GM21717 (cell line): ENCODE data around the gene DBNL.
A peak's percentile ranks its signal among the peaks of the same experiment; 100 is the strongest.

Experiments
- ATAC-seq: cut with Tn5 transposase; IDR thresholded peaks from one replicate; pipeline ENCODE4 v1.9.1; 2021; ENCODE audit warnings: mild to moderate bottlenecking, moderate library complexity; ENCODE audit not compliant: unreplicated experiment

The DBNL gene

DNA sequence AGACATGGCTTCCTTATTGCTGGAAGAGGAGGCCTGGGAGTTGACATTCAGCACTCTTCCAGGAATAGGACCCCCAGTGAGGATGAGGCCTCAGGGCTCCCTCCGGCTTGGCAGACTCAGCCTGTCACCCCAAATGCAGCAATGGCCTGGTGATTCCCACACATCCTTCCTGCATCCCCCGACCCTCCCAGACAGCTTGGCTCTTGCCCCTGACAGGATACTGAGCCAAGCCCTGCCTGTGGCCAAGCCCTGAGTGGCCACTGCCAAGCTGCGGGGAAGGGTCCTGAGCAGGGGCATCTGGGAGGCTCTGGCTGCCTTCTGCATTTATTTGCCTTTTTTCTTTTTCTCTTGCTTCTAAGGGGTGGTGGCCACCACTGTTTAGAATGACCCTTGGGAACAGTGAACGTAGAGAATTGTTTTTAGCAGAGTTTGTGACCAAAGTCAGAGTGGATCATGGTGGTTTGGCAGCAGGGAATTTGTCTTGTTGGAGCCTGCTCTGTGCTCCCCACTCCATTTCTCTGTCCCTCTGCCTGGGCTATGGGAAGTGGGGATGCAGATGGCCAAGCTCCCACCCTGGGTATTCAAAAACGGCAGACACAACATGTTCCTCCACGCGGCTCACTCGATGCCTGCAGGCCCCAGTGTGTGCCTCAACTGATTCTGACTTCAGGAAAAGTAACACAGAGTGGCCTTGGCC, 16.6 kb downstream of the DBNL start:
- ATAC-seq = no peak

DNA sequence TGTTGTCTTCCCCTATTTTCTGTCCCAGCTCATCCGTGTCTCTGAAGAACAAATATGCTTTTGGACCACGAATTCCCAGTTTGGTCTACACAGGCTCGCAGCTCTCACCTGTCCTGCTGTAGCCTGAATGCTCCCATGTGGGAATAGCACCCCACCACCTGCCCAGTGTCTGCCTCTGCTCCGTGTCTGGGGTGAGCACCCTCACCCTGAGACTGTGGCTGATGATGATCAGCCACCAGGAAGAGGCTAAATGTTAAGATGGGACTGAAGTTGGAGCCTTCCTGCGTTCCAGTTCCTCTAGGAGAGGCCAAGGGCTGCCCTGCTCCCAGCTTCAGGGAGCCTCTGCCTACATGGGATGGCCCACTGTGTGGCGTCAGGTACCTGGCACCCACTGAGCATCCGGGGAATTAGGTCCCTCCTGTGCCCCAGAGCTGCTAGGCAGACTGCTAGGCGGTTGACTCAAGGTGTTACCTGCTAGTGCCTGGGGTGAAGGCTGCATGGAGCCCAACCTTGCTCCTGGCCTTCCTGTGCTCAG, 17.2 kb downstream of the DBNL start:
- ATAC-seq = no peak

DNA sequence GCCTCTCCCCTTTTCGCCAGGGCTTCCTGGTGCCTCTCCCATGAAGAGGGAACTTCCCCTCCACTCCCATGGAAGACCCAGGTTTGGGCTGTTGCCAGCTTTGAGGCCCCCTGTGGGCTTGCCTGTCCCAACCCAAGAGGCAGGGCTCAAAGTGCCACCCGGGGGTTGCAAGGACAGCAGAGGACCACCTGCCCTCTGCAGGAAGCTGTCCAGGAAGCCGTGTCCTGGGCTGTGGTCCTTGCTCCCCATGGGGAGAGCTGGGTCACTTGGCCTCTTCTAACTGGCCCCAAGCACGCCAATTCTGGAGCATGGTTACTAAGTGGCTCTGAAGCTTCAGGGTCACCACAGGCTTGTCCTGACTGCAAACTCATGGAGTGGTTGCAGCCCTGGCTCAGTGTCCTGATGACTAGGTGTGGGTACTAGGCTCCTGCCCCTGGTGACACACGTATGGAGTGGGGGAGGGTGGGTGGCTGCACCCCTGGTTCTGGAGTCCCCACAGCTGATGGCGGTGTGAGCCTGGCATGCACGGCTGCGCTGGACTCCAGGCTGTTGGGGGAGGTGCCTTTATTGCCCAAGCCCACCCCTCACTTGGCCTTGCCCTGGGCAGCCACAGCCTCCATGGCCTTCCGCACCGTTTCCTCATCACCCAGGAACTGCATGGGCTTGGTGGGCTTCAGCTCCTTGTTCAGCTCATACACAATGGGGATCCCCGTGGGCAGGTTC, 17.8 kb downstream of the DBNL start:
- ATAC-seq = no peak

DNA sequence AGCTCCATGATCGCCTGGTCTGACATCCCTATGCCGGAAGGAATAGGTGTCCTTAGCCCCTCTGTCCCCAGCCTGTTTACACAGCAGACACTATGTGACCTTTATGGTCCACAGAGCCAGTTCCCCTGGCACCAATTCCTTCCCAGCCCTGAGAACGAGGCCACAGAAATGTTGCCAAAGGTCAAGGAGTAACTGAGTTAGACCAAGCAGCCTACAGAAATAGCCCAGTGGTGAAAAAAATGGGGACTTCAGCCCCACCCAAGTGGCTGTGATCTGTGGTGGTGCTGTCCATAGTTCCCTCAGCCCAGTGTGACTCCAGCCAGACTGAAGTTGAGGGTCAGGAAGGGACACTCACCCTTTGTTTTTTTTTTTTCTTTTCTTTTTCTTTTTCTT, 18.4 kb downstream of the DBNL start:
- ATAC-seq = no peak

DNA sequence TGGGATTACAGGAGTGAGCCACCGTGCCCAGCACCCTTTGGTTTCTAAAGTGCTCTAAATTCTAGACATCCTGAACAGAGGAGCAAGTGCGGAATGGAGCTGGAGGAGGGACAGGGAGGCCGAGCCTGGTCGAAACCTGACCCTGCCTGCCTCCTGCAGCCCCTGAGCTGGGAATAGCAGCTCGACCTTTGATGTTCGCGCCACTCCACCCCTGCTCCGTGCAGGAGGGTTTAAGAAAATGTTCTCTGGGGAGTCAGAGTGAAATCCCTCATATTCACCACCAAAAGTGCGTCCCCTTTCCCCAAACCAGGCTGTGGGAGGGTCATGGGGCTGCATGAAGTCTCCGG, 19.0 kb downstream of the DBNL start:
- ATAC-seq = no peak

DNA sequence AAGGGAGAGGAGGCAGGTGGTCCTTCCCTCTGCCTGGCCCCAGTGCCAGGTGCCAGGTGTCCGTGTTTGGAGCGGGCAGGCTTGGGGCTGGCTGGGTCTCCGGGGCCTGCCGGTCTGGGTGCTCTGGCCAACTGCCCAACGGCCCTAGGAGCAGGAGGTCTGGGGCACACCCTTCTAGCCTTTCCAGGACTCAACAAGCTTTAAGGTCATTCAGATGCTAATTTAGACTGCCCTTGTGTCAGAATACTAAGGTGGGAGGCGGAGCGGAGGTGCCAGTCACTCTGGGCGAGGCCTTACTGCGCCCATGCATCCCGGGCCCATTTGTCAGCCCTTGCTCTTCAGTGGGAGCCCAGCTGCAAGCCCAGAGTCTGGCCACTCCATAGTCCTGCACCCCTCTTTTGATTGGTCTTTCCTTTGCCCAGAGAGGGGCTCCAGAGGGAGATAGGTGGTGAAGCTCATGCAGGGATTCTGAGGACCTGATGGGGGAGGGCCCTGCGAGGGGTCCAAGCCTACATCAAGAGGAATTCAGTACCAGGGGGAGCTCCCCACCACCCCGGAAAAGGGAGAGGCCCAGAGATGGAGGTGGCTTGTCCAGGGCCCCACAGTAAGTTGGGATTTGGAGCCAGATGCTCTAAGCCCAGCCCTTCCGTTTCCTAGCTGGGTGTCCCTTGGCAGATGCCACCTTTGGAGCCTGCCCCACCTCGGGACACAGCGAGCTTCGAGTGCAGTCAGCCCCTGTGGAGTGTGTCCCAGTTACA, 19.6 kb downstream of the DBNL start:
- ATAC-seq = no peak

DNA sequence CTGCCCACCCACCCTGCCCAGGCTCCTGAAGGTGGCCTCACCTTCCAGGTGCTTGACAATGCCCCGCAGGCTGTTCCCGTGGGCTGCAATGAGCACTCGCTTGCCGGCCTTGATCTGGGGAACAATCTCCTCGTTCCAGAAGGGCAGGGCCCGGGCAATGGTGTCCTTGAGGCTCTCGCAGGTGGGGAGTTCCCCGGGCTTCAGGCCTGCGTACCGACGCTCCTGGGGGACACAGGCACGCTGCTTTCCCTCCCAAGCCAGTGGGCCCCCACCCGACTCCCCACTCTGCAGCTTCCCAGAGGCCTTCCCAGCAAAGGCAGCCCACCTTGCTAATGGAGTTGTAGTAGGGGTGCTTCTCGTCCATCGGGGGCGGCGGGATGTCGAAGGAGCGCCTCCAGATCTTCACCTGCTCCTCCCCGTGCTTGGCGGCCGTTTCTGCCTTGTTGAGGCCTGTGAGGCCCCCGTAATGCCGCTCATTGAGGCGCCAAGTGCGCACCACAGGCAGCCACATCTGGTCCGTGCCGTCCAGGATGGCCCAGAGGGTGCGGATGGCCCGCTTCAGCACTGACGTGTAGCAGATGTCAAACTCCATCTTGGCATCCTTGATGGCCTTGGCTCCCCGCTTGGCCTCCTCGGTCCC, 20.4 kb downstream of the DBNL start:
- ATAC-seq = no peak

DNA sequence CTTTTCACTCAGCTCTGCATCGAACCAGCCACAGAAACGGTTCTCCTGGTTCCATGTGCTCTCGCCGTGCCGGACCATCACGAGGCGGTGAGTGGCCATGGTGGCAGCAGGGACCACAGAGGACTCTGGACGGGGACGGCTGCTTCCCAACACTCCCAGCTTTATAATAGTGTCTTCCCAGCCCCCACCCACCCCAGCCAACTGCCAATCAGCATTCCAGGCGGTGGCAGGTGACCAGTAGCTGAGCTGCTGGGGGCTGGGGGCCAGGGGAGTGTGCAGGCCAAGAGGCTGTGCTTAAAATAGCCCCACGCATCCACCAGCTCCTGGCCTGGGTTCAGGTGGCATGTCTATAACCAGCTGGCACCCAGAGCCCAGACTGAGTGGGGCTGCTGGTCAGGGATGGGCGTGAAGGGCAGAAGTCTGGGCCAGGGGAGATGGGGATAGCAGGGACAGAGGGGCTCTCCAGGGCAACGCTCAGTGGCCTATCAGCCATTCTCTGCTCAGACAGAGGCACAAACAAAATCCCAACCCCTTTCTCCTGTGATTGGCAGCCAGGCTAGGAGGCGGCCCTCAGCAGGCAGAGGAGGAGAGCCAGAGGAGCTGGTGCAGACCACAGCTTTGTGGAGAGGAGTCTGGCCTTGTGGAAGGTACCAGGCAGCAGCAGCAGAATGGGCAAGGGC, 21.1 kb downstream of the DBNL start, which contains the start of gene PGAM2:
Gene PGAM2 (minus strand): TSS at position 137 of the 680 bp plus-strand sequence. CDS start 38 bp downstream, at position 99.
- no peak for ATAC-seq

DNA sequence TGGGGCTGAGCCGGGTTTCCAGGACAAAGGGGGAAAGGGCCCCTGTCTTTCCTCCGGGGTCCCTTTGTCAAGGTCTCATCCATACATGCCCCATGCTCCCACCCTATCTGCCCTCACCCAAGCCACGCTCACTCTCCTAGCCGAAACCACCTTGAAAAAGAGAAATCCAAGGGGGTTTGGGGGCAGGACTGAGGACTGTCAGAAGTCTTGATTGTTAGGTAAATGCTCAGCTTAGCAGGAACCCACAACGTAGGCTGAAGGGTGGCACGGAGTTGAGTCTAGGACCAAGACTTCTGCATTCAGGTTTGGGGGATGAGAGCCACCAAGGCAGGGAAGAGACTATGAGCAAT, 21.6 kb downstream of the DBNL start:
- ATAC-seq = no peak

DNA sequence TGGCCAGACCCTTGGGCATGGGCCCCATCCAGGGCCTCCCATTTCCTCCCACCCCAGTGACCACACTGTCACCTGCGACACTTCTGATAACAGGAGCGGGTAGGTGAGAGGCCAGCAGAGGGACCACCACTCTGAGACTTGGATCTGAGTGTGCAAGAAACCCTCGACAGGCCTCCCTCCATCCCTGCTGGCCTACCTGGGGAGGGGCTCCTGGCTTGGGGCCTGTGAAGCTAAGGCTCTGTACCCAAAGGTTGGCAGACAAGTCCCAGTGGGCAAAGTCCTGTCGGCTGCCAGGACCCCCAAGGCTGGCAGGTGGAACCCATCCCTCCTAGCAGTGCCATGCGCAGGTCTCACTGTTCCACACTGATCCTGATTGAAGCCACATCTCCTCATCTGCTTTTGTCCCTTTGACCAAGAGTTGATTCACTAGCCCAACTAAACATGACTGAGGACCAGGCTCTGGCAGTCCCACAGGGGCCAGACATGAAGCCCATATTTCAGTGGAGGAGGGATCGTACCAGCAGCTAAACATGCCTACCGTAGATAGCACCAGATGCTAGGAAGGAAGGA, 22.1 kb downstream of the DBNL start:
- no peak for ATAC-seq

DNA sequence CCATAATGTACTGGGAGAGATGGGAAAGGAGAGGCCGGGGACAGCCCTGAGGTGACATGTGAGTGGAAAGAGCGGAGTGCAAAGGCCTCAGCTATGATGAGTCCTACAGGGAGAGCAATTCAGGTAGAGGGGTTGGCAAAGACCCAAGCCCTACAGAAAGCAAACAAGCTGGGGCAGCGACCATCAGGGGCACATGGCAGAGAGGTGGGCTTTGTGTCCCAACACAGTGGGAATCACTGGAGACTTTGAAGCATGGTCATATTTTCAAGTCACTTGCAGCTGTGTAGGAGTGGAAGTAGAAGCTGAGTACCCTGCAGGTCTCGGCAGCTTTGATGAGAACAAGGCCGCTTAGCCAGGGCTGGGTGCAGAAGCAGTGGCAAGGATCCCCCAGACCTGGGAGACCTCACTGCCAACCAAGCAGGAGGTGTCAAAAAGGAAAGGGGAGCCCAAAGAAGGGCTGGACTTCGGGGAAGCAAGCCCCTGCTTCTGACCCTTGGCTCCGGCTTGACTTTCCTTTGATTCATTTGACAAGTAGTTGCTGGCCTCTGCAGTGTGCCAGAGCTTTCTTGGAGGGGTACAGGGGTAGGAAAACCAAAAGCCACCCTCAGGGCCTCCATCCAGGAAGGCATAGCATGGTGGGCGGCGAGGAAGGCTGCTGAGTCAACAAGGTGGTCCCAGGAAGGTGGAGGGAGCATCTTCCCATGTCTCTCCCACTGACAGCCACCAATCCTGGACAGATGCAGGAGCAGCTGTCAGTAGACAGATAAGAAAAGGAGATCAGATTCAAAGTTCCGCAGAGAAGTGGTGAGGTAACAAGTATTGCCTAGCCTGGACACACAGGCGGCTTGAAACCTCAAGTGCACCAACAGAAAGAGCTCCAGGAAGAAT, 22.8 kb downstream of the DBNL start:
- no peak for ATAC-seq

DNA sequence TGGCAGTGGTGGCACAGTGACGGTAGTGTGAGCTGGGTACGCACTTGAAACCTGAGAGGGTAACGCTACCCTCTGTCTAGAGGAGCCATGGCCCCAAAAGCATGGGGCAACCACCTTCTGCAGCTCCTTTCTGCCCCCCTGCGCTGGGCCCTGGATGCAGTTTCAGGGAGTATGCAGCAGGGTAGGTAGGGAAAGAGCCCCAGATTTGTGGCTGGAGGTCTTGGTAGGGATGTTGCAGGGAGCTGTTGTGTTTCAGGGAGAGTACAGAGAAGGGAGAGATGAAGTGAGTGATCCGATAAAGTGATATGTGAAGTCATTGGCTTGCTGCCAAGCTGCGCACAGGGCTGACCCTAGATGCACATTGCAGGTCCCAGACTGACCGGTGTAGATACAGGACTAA, 23.6 kb downstream of the DBNL start:
- no peak for ATAC-seq

DNA sequence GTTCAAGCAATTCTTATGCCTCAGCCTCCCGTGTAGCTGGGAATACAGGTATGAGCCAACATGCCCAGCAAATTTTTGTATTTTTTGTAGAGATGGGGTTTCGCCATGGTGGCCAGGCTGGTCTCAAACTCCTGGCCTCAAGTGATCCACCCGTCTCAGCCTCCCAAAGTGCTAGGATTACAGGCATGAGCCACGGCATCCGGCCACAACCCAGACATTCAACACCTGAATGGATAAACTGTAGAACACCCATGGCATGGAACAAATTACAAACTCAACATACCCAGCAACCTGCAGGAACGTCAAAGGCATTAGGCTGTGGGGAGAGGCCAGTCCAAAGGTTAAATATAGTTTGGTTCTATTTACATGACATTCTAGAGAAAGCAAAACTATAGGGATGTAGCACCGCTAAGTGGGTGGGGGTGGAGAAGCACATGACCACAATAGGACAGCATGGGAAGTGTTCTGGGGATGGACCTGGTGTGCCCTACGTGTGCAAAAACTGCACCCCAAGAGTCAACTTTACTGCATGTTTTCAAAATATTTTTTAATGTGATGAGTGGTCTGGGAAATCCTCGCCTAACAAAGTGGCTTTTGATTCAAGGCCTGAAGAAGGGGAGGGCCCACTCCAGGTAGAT, 27.3 kb downstream of the DBNL start:
- ATAC-seq = no peak

DNA sequence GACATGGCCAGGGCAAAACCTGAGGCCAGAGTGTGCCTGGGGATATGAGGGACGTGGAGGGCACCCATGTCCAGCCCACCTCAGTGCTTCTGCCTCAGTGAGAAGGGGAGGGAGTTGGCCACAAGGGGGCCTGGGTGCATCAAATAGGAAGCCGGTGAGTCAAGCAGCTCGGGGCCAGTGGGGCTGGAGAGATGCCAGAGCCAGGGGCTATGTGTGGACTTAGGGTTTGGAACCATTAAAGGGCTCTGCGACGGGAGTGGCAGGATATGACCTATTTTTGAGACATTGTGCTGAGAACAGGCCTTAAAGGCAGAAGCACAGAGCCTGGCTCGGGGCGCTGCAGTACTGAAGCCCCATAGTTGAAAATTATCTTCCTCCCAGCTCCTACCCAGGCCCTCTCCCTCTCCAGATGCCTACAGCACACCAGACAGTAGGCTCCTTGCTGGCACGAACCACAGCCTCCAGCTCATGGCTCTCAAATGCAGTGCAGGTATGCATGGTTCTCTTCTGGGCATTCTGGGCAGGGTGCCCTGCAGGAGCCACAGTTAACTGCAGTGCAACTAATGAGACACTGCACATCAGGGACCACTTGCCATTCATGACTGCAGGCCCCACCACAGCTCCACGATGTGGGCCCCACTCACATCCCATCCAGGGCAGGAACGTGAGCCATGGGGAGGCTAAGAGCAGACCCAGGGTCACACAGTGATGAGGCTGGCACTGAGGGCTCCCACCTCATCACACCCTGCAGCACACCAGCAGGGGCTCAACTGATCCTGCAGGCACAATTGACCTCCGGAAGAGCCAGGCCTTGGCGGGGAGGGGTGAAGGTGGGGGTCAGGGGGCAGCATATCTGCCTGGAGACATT, 28.1 kb downstream of the DBNL start:
- no peak for ATAC-seq

DNA sequence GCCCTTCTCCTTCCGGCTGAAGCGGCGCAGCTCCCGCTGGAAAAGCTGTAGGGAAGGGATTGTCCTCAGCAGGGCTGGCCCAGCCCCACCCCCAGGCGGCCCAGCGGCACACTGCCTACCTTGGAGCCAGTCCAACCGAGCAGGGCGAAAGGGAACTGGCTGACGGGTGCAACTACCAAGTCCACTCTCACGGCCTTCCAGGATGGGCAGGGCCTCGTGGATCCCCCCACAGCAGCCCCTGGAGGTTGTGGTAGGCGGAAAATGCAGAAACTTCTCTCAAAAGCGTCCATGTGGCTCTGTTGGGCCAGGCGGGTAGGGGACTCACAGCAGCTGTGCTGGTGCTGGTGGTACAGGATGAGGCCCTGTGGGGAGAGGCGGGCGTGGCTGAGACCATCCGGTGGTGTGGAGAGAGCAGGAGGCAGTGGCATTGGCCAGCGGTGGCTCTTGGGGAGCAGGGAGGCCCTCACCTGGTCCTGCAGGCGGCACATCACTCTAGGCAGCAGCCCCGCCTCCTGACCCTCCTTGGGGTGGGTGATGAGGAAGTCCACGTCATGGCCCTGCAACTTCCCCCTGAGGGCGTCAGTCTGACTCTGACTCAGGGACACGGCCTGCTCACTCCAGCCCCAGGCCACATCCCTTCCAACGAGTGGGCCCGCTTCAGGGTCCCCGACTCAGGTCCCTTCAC, 29.3 kb downstream of the DBNL start:
- ATAC-seq = peak; percentile 58

DNA sequence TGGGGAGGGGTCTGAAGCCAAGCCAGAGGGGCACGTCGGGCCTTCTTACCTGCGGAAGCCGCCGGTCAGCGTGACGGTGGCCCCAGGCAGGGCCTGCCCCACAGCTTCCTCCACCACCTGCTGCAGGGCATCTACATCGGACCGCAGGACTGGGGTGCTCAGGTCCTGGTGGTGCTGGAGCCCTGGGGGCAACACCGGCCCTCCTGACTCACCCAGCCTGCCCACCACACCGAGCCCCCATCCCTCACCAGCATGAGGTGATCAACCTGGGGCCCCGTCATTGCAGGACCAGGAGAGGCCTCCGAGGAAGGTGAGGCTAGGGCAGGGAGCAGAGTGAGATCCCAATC, 29.8 kb downstream of the DBNL start:
- no peak for ATAC-seq

DNA sequence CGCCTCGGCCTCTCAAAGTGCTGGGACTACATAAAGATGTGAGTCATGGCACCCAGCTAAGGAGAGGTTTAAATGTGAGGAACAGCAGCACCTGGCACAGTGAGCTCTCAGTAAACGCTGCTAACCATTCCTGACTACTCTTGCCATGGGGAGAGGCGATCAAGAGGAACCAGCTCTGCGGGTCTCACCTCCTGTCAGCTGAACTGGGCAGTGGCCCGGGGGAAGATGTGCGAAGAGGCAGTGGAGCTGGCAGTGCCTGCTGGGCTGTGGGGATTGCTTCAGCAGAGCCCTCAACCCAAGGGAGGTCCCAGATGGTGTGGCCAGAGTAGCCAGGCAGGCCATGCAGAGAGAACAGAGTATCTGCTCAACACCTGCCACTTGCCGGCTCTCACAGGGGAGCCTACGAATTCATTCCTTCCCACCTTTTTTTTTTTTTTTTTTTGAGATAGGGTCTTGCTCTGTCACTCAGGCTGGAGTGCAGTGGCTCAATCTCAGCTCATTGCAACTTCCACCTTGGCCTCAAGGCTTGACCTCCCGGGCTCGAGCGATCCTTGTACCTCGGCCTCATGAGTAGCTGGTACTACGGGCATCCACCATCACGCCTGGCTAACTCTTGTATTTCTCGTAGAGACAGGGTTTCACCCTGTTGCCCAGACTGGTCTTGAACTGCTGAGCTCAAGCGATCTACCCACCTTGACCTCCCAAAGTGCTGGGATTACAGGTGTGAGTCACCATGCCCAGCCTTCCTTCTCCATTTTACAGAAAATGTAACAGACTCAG, 31.0 kb downstream of the DBNL start:
- no peak for ATAC-seq
